ENCODE measurements around the gene C2orf74. TPM values are rescaled to one million over a fixed set of nuclear protein-coding genes. Genes with fewer than 3 reads are reported as not detected.

Gene C2orf74
- total and polyA plus RNA-seq, 9 of the 15 experiments (the other 6 are each of a cell fraction or from before 2014, with no cell fraction given), result not detected

DNA sequence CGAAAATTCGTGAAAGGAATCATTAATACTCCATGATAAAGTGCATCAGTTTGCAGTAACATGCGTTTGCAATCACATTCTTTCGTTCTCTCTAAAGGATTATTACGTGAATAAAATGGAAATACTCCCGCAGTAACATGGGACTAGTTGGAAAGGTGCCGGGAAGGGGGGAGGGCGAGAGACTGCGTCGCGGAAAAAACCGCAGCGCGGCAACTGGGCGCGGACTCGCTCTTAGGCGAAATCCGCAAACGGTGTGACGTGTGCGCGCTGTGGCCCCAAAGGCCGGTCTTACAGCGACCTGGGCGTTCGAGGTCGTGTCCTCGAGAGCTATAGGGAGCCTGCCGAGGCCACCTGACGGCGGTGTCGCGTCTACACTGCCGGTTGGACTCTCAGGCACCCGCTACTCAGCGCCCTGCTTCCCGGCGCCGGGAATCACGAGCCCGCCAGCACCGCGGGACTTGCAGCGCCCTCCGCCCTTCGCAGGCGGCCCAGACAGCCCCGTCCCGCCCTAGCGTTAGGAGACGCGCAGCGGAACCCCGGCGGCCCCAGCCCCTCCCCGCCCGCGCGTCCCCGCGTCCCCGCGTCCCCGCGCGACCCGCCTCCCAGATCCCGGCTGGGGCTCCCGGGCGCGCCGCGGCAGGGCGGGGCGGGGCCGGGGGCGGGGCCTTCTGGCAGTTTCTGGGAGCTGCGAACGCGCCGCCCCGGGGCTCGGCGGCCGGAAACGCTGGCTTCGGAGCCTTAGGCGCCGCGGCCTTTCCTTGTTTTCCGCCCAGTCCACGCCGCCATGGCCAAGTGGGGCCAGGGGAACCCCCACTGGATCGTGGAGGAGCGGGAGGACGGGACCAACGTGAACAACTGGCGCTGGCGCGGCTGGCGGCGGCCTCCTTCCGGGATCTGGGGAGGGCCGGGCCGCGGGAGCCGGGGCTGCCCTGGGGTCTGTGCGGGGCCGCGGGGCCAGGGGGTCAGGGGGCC, 15.1 kb downstream of the C2orf74 start (continued):
- TF ChIP-seq, protein P1, sequence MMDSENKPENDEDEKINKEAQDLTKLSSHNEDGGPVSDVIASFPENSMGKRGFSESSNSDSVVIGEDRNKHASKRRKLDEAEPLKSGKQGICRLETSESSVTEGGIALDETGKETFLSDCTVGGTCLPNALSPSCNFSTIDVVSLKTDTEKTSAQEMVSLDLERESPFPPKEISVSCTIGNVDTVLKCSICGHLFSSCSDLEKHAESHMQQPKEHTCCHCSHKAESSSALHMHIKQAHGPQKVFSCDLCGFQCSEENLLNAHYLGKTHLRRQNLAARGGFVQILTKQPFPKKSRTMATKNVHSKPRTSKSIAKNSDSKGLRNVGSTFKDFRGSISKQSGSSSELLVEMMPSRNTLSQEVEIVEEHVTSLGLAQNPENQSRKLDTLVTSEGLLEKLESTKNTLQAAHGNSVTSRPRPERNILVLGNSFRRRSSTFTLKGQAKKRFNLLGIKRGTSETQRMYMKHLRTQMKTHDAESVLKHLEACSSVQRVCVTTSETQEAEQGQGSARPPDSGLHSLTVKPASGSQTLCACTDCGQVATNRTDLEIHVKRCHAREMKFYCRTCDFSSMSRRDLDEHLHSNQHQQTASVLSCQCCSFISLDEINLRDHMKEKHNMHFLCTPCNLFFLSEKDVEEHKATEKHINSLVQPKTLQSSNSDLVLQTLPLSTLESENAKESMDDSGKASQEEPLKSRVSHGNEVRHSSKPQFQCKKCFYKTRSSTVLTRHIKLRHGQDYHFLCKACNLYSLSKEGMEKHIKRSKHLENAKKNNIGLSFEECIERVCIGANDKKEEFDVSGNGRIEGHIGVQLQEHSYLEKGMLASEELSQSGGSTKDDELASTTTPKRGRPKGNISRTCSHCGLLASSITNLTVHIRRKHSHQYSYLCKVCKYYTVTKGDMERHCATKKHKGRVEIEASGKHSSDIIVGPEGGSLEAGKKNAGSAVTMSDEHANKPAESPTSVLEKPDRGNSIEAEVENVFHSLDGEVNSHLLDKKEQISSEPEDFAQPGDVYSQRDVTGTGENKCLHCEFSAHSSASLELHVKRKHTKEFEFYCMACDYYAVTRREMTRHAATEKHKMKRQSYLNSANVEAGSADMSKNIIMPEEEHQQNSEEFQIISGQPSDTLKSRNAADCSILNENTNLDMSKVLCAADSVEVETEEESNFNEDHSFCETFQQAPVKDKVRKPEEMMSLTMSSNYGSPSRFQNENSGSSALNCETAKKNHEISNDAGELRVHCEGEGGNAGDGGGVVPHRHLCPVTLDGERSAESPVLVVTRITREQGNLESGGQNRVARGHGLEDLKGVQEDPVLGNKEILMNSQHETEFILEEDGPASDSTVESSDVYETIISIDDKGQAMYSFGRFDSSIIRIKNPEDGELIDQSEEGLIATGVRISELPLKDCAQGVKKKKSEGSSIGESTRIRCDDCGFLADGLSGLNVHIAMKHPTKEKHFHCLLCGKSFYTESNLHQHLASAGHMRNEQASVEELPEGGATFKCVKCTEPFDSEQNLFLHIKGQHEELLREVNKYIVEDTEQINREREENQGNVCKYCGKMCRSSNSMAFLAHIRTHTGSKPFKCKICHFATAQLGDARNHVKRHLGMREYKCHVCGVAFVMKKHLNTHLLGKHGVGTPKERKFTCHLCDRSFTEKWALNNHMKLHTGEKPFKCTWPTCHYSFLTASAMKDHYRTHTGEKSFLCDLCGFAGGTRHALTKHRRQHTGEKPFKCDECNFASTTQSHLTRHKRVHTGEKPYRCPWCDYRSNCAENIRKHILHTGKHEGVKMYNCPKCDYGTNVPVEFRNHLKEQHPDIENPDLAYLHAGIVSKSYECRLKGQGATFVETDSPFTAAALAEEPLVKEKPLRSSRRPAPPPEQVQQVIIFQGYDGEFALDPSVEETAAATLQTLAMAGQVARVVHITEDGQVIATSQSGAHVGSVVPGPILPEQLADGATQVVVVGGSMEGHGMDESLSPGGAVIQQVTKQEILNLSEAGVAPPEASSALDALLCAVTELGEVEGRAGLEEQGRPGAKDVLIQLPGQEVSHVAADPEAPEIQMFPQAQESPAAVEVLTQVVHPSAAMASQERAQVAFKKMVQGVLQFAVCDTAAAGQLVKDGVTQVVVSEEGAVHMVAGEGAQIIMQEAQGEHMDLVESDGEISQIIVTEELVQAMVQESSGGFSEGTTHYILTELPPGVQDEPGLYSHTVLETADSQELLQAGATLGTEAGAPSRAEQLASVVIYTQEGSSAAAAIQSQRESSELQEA (IDR thresholded peaks at IDR 0.05; ENCODE audit: low read depth), result no peak
- no peak for TF ChIP-seq ZNF79 (CRISPR knock-in tag; IDR thresholded peaks at IDR 0.05; ENCODE audit: low read depth)
- no peak for TF ChIP-seq FOS (IDR thresholded peaks at IDR 0.05; ENCODE audit: extremely low read depth, insufficient read length)
- no peak for TF ChIP-seq CHD1 (IDR thresholded peaks at IDR 0.05; ENCODE audit: low read length)
- TF ChIP-seq STAT5A (IDR thresholded peaks at IDR 0.05; ENCODE audit: borderline replicate concordance, low read length), result no peak
- TF ChIP-seq NFYB (IDR thresholded peaks at IDR 0.05; ENCODE audit: extremely low read depth, insufficient read length), result no peak
- TF ChIP-seq BHLHE40 (IDR thresholded peaks at IDR 0.05; ENCODE audit: low read length), result peak; percentile 58
- peak; percentile 73; the same call in 1 of the 2 replicates for TF ChIP-seq E2F3 (CRISPR knock-in tag; IDR thresholded peaks at IDR 0.05)
- TF ChIP-seq FOSL1 (tag; conservative IDR thresholded peaks at IDR 0.05), result no peak; the same call in 1 of the 2 replicates
- TF ChIP-seq ASH1L (IDR thresholded peaks at IDR 0.05; ENCODE audit: borderline replicate concordance, low read depth, partially characterized antibody), result no peak
- TF ChIP-seq, protein P2, sequence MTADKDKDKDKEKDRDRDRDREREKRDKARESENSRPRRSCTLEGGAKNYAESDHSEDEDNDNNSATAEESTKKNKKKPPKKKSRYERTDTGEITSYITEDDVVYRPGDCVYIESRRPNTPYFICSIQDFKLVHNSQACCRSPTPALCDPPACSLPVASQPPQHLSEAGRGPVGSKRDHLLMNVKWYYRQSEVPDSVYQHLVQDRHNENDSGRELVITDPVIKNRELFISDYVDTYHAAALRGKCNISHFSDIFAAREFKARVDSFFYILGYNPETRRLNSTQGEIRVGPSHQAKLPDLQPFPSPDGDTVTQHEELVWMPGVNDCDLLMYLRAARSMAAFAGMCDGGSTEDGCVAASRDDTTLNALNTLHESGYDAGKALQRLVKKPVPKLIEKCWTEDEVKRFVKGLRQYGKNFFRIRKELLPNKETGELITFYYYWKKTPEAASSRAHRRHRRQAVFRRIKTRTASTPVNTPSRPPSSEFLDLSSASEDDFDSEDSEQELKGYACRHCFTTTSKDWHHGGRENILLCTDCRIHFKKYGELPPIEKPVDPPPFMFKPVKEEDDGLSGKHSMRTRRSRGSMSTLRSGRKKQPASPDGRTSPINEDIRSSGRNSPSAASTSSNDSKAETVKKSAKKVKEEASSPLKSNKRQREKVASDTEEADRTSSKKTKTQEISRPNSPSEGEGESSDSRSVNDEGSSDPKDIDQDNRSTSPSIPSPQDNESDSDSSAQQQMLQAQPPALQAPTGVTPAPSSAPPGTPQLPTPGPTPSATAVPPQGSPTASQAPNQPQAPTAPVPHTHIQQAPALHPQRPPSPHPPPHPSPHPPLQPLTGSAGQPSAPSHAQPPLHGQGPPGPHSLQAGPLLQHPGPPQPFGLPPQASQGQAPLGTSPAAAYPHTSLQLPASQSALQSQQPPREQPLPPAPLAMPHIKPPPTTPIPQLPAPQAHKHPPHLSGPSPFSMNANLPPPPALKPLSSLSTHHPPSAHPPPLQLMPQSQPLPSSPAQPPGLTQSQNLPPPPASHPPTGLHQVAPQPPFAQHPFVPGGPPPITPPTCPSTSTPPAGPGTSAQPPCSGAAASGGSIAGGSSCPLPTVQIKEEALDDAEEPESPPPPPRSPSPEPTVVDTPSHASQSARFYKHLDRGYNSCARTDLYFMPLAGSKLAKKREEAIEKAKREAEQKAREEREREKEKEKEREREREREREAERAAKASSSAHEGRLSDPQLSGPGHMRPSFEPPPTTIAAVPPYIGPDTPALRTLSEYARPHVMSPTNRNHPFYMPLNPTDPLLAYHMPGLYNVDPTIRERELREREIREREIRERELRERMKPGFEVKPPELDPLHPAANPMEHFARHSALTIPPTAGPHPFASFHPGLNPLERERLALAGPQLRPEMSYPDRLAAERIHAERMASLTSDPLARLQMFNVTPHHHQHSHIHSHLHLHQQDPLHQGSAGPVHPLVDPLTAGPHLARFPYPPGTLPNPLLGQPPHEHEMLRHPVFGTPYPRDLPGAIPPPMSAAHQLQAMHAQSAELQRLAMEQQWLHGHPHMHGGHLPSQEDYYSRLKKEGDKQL (CRISPR knock-in tag; IDR thresholded peaks at IDR 0.05; ENCODE audit: borderline replicate concordance), result no peak
- no peak for TF ChIP-seq PTBP1 (IDR thresholded peaks at IDR 0.05; ENCODE audit: low read depth, low read length)
- no peak for TF ChIP-seq BMI1 (IDR thresholded peaks at IDR 0.05; ENCODE audit: low read length)
